Diencephalon (tissue), 1 donor: ENCODE data around the gene SNRNP25. TPM values are rescaled to one million over a fixed set of nuclear protein-coding genes. Genes with fewer than 3 reads are reported as not detected.

ENCODE experiments used
- small RNA-seq: library from RNA; depleted of rRNA; stranded (forward); fragments of <200 nt; gene quantifications from one replicate; pipeline ENCODE3, GENCODE V24; 2014
- total RNA-seq: library from RNA; depleted of rRNA; stranded (reverse); fragments of >200 nt; gene quantifications from one replicate; pipeline ENCODE4 v1.2.3, GENCODE V29; 2014

SNRNP25 gene
- 26.1 TPM for total RNA-seq

DNA sequence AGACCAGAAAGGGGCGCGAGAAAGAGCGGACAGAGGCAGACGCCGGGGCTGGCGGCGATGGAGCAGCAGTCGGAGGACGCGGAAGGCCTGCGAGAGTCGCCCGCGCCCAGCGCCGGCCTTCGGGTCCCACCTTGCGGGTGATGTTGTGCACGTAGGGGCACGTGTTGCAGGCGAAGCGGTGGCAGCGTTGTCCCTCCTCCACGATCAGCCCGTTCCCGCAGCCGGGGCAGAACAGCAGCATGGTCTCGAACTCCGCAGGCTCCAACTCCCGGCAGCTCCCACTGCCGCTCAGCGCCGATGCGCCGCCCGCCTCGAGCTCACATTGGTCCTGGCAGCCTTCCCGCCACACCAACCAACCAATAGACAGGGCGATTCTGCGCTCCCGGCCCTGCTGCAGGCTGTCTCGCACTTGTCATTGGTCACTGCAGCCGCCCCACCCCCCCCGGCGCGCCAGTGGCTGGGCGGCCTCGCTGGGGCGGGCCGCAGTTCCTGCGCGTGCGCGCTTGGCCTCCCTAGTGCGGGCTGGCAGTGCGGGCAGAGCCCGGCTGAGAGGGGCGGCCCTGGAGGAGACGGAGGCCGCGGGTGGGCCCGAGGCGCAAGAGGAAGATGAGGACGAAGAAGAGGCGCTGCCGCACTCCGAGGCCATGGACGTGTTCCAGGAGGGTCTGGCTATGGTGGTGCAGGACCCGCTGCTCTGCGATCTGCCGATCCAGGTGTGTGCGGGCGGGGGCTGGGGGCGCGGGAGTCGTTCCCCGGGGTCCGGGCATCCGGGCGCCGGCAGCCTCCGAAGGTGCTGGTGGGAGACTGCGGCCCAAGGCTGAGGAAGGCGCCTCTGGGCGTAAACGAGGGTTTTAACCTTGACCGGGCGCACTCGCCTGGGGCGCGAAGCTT is at the start of gene SNRNP25, which contains the start of gene POLR3K:
TSS of gene SNRNP25 (plus strand) at position 483 of the 891 bp plus-strand sequence. CDS start at position 672, 189 bp downstream.
TSS of gene POLR3K (minus strand) at position 263 of the 891 bp plus-strand sequence. CDS start at position 241, 22 bp downstream.

GRCh38 chr16:72561-73548 is 19.2 kb downstream of the SNRNP25 start, which contains the start of gene RHBDF1:
TSS of gene RHBDF1 (minus strand) at chr16:72631. CDS start at chr16:65015, 7,616 bp downstream.

GRCh38 chr16:77807-78443 is 24.3 kb downstream of the SNRNP25 start, which contains the start of gene MPG:
TSS of gene MPG (plus strand) at chr16:78225. CDS start at chr16:78310, 85 bp downstream.

Small RNA genes lying within 50 kb of the gene (small RNA-seq; reads per million reads assigned to genes)
- not detected for gene MIR6859-4
- not detected for gene Z69720.2

Other genes starting within 250 kb of the SNRNP25 start
- gene POLR3K, start 220 bp upstream of the SNRNP25 start, total RNA-seq = 7.4 TPM
- 3.7 TPM for gene RHBDF1, start 18.8 kb downstream of the SNRNP25 start, total RNA-seq
- 41.8 TPM for gene MPG, start 24.4 kb downstream of the SNRNP25 start, total RNA-seq
- 11.3 TPM for gene NPRL3, start 84.8 kb downstream of the SNRNP25 start, total RNA-seq
- gene HBZ, start 98.8 kb downstream of the SNRNP25 start, total RNA-seq = 1.2 TPM
- 31.1 TPM for gene HBM, start 112.2 kb downstream of the SNRNP25 start, total RNA-seq
- 2,023 TPM for gene HBA2, start 119.0 kb downstream of the SNRNP25 start, total RNA-seq
- 1,158 TPM for gene HBA1, start 122.9 kb downstream of the SNRNP25 start, total RNA-seq
- 7.8 TPM for gene HBQ1, start 126.6 kb downstream of the SNRNP25 start, total RNA-seq
- 82.6 TPM for gene LUC7L, start 175.6 kb downstream of the SNRNP25 start, total RNA-seq
- gene FAM234A, start 181.0 kb downstream of the SNRNP25 start, total RNA-seq = 31.1 TPM
- gene RGS11, start 222.1 kb downstream of the SNRNP25 start, total RNA-seq = 10.1 TPM
- gene ARHGDIG, start 226.8 kb downstream of the SNRNP25 start, total RNA-seq = 68.7 TPM
- 12.5 TPM for gene PDIA2, start 229.3 kb downstream of the SNRNP25 start, total RNA-seq